Measurements from ENCODE around the gene SPECC1.

GRCh38 chr17:20122254-20122879, 113.2 kb downstream of the SPECC1 start:
- no peak for TF ChIP-seq POLR2A (IDR thresholded peaks at IDR 0.05)
- no peak for TF ChIP-seq EP300 (IDR thresholded peaks at IDR 0.05)
- TF ChIP-seq CTCF (IDR thresholded peaks at IDR 0.05): no peak

All from sigmoid colon (tissue), 4 donors.